ENCODE results near the gene METTL24.

The METTL24 gene

GRCh38 chr6:110357664-110358552 lies at the start of gene METTL24:
METTL24 (minus strand) TSS chr6:110358349; CDS start chr6:110358272, 77 bp downstream.
- no peak for DNase-seq (ENCODE audit: low read depth)

- peak; percentile 12 for DNase-seq (ENCODE audit: low read depth)
These were observed 46.5 kb upstream of the METTL24 start for GRCh38 chr6:110404607-110405006.

- no peak for DNase-seq (ENCODE audit: low read depth)
These were observed 43.5 kb upstream of the METTL24 start for GRCh38 chr6:110401585-110402176.

- DNase-seq (ENCODE audit: low read depth), result no peak
These were observed 42.1 kb upstream of the METTL24 start for GRCh38 chr6:110400208-110400607.

GRCh38 chr6:110399219-110400071 lies 41.3 kb upstream of the METTL24 start:
- no peak for DNase-seq (ENCODE audit: low read depth)

GRCh38 chr6:110398778-110399177 lies 40.6 kb upstream of the METTL24 start:
- DNase-seq (ENCODE audit: low read depth), result peak; percentile 52

GRCh38 chr6:110395221-110395620 lies 37.1 kb upstream of the METTL24 start:
- no peak for DNase-seq (ENCODE audit: low read depth)

GRCh38 chr6:110394409-110394808 lies 36.3 kb upstream of the METTL24 start:
- DNase-seq (ENCODE audit: low read depth), result no peak

- no peak for DNase-seq (ENCODE audit: low read depth)
These were observed 34.6 kb upstream of the METTL24 start for GRCh38 chr6:110392727-110393126.

- no peak for DNase-seq (ENCODE audit: low read depth)
These were observed 32.3 kb upstream of the METTL24 start for GRCh38 chr6:110390404-110390803.

GRCh38 chr6:110389689-110390382 lies 31.7 kb upstream of the METTL24 start:
- no peak for DNase-seq (ENCODE audit: low read depth)

GRCh38 chr6:110387986-110388385 lies 29.8 kb upstream of the METTL24 start:
- DNase-seq (ENCODE audit: low read depth), result no peak

- DNase-seq (ENCODE audit: low read depth), result no peak
These were observed 27.3 kb upstream of the METTL24 start for GRCh38 chr6:110385458-110385863.

- no peak for DNase-seq (ENCODE audit: low read depth)
These were observed 20.4 kb upstream of the METTL24 start for GRCh38 chr6:110378552-110378951.

- no peak for DNase-seq (ENCODE audit: low read depth)
These were observed 10.9 kb upstream of the METTL24 start for GRCh38 chr6:110369066-110369465.

- no peak for DNase-seq (ENCODE audit: low read depth)
These were observed 10.1 kb upstream of the METTL24 start for GRCh38 chr6:110368284-110368683.

- no peak for DNase-seq (ENCODE audit: low read depth)
These were observed 9.7 kb upstream of the METTL24 start for GRCh38 chr6:110367825-110368224.

GRCh38 chr6:110366975-110367374 lies 8.8 kb upstream of the METTL24 start:
- no peak for DNase-seq (ENCODE audit: low read depth)

GRCh38 chr6:110366256-110366655 lies 8.1 kb upstream of the METTL24 start:
- DNase-seq (ENCODE audit: low read depth), result no peak

- no peak for DNase-seq (ENCODE audit: low read depth)
These were observed 6.4 kb upstream of the METTL24 start for GRCh38 chr6:110364364-110365105.

- DNase-seq (ENCODE audit: low read depth), result peak; percentile 46
These were observed 5.6 kb upstream of the METTL24 start for GRCh38 chr6:110363748-110364147.

Measured in EH (cell line).